Activated CD4-positive, alpha-beta T cell treated with anti-CD3 and anti-CD28 coated beads for 4 hours (primary cell): ENCODE results near the gene COPRS.

Source experiments
- DNase-seq, 2 donors: peaks; one replicate each; pipeline ENCODE4 v3.0.0-alpha.2; 2020

COPRS gene, protein sequence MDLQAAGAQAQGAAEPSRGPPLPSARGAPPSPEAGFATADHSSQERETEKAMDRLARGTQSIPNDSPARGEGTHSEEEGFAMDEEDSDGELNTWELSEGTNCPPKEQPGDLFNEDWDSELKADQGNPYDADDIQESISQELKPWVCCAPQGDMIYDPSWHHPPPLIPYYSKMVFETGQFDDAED

DNA sequence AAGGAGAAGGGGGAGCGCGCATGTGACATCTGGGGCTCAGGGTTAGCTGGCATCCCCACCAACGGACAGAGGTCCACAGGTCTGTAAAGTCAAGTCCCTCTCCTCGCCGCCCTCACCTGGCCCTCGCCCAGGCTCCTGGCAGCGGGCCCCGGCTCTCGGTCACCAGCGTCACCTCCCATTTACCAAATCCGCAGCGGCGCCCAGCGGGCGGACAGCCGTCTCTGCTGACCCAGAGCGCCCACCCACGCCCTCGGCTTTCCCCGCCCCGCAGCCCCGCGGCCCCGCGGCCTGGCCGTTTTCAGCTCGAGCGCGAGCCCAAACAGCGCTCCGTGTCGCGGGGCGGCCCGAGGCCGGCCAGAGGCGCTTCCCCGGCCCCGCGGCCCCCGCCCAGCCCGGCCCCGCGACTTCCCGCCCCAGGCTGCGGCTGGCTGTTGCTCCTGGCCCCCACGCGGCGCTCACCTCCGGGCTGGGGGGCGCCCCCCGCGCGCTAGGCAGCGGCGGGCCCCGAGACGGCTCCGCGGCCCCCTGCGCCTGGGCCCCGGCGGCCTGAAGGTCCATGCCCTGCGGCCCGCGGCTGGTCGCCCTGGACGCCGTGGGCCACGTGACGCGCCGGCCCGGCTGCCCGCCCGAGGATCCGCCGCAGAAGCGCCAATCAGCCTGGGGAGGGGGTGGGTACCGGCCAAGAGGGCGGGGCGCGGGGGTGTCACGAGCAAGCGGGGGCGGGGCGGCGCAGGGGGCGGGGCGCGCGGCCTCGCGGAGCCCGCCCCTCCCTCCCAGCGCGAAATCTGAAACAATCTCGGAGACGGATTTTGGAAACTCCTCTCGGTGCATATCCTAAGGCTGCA is at the start of gene COPRS:
Gene COPRS (minus strand): TSS at position 603 of the 845 bp plus-strand sequence. CDS start 45 bp downstream, at position 558.
- peak; percentile 82 to 88 for DNase-seq

DNA sequence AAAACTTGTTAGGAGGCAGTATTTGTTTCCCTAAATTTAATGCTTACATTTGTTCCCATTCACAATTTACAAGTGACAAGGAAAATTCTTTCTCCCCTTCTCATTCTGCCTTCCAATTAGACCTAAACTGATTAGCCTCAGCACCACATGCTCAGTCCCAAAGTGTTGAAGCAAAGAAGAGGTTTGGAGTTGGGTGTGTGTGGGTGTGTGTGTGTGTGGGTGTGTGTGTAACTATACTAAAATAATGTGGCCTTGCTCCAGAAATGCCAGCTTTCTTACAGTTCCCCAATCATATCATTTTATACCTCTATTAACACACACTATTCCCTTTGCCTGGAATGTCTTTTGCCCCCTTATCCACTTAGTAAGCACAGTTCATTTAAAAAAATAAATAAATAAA is 49.3 kb upstream of the COPRS start:
- no peak for DNase-seq

DNA sequence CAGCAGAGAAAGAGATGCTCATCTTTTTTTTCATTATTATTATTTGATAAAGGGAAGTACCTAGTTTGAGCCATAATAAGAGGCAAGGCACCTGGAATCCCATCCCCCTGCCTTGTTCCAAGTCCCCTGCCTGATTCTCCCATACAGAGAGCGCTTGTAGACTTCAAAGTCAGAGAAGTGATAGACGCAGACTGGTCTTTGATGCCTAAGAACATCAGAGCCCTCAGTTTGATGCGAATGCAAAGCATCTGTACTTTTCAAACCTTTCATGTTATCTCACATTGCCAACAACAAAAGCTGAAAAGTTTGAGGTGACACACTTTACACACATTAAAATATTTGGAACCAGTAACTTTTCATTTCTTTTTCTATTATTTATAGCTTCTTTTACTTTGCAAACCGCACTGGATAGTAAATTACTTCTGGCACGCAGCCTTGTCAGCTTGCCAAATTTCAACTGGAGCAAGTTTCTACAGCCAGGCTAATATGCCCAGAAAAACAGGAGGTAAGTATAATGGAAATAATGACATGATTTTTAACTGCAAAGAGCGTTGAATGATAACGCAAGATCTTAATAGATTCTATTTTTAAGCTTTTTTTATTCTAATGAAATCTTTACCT is 48.4 kb upstream of the COPRS start:
- no peak for DNase-seq

DNA sequence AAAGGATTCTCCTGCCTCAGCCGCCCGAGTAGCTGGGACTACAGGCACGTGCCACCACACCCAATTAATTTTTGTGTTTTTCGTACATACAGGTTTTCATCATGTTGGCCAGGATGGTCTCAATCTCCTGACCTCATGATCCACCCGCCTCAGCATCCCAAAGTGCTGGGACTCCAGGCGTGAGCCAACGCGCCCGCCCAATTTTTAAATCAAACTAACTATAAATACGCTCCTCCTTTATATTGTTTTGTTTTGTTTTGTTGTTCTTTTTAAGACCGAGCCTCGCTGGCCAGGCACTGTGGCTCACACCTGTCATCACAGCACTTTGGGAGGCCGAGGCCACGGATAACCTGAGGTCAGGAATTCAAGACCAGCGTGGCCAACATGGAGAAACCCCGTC is 44.4 kb upstream of the COPRS start:
- no peak for DNase-seq

DNA sequence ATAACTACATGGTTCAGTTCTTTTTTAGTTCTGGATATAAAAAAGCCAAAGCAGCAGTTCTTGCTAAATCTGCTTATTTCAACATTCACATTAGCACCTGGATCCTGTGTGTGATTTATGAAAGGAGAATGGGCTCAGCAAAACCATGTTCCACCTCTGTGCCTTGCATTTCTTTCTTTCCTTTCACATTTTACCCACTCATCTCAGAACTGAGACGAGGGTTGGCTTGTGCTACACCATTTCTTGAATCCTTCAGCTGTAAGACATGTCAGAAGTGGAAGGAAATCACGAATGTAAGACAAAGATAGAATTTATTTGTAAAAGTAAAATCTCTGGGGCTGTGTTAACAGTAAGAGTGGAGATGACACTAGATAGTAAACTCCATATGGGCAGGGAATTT is 43.6 kb upstream of the COPRS start:
- no peak for DNase-seq

DNA sequence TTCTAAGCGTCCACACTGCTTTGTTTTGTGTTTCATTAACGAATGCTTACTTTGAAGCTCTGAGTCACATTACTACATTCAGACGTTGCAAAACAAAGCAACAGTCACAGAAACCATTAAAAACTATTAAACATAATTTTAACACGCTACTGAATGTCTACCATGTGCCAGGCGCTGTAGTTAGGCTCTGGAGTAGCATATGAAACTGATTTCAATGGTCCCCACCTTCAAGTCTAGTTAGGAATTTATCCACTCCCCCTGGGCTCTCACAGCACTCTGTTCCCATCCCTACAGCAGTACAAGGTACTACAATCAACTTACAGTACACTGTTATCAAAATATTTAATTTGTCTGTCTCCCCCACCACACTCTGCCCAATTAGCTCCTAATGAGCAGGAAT is 41.8 kb upstream of the COPRS start:
- no peak for DNase-seq

DNA sequence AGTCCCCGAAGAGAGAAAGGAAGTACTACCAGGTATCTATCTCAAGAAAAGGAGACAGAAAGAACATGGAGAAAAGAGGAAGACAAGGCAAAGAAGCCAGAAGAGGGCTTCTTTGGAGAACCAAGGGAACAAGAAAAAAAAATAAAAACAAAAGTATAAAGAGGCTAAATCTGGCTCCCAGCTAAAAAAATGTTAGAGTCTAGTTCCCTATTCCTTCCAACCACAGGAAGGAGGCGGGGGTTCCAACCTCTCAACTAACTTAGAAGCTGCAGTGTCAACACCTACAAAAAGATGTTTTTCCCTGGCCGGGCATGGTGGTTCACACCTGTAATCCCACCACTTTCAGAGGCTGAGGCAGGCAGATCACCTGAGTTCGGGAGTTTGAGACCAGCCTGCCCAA is 29.1 kb upstream of the COPRS start:
- no peak for DNase-seq

DNA sequence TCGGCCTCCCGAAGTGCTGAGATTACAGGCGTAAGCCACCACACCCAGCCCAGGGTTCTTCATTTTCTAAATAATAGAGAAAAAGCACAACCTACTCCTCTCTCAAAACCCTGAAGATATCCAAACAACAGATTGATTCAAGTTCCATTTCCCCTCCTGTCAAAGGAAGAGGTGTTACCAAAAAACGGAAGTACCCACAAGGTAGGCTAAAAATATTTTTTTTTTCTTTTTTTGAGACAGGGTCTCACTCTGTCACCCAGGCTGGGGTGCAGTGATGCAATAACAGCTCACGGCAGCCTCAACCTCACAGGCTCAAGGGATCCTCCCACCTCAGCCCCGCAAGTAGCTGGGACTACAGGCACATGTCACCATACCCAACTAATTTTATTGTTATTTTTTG is 23.5 kb upstream of the COPRS start:
- no peak for DNase-seq

DNA sequence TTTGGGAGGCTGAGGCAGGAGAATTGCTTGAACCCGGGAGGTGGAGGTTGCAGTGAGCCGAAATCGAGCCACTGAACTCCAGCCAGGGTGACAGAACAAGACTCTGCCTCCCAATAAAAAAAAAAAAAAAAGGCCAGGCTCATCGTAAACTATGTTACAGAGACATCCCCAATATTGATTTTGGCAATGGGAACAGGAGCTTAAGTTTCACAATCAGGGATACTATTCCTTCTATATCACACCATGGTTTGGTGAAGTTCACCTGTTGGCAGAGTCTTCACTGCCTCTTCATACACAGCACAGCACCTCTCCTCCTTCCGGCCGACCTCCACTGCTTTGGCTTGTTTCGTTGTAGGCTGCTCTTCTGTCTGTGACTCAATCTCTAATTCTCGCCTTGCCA is 21.3 kb upstream of the COPRS start:
- no peak for DNase-seq

DNA sequence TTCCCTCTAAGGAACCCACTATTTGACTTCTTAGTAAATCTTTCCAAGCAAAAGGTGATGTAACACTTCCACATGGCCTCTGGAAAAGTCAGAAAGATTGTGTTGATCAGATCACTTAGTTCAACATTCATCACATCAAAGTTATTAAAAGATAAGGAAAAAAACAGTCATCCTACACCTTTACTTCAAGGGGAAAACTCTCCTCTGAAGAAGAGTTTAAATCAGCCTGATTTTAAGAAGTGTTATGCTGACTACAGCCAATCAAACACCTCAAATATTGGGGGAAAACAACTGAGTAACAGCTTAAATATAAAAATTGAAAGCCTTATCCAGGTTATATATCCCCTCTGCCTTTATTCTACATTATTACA is 19.6 kb upstream of the COPRS start:
- DNase-seq, result no peak

DNA sequence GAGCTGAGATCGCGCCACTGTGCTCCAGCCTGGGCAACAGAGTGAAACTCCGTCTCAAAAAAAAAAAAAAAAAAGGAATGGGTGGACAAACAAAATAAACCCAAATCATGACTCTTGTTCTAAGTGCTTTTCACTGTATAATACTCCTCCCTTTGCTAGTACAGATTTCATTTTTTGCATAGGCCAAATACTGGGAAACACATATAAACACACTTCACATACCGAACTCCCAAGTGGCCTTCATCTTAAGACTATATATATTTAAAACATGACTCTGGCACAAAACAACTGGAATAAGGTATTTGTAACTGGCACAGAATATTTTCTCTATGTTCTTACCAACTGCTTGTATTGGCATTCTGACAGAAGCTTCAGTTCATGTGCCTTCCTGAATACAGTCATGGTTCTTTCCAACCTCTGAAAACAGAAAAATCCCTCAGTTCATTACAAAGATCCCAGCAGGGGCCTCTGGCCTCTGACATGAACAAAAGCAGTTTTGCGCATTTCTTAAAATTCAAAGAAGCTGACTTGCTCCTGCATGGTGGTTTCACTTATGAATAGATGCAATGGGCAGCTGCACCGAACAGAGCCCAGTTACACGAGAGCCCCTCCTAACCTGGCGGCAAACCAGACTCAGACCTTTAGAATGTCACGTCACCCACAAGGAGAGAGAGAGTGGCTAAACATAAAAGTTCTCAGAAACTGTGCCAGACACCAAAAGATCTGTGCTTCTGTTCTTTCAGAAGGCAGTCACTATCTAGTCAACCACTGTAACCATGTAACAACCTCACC is 19.1 kb upstream of the COPRS start:
- DNase-seq, result peak; percentile 7 to 8

DNA sequence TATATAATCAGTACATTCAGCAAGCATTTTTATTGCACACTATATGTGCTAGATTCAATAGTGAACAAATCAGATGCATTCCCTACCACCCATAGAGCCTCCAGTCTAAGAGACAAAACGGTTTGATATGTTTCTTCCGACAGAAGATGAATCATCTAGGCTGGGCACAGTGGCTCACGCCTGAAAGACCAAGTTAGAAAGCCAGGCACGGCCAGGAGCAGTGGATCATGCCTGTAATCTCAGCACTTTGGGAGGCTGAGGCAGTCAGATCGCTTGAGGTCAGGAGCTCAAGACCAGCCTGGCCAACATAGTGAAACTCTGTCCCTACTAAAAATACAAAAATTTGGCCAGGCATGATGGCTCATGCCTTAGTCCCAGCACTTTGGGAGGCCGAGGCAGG is 18.3 kb upstream of the COPRS start:
- no peak for DNase-seq

DNA sequence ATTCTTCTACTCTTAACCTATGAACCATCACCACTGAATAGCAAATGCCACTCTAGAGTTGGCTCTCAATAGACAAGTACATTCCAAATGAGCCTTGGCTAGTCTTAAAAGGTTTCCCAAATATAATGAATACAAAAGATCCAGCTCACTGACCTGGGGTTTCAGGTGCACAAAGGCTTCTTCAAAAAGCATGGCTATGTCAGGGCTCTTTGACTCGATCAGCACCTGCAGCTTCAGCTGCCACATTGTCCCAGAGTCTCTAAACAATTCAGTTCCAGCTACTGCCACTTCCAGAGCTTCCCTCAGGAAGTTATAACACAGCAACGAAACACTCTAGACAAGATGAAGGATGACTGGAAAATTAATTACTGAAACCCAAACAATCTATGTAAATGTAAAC is 16.0 kb upstream of the COPRS start:
- DNase-seq, result no peak

DNA sequence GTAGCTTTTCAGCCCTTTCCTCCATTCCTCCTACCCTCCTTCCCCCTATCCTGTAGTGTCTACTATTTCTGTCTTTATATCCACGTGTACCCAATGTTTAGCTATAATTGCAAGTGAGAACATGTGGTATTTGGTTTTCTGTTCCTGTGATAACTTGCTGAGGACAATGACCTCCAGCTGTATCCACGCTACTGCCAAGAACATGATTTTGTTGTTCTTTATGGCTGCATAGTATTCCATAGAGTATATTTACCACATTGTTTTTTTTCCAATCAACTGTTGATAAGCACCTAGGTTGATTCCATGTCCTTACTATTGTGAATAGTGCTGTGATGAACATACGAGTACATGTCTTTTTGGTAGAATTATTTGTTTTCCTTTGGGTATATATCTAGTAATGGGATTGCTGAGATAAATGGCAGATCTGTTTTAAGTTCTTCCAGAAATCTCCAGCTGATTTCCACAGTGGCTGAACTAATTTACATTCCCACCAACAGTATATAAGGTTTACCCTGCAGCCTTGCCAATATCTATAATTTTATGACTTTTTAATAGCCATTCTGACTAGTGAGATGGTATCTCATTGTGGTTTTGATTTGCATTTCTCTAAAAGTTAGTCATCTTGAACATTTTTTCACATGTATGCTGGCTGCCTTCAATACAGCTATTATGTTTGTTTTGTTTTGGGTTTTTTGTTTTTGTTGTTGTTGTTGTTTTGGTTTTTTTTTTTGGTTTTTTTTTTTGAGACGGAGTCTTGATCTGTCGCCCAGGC is 10.9 kb upstream of the COPRS start:
- DNase-seq, result no peak

DNA sequence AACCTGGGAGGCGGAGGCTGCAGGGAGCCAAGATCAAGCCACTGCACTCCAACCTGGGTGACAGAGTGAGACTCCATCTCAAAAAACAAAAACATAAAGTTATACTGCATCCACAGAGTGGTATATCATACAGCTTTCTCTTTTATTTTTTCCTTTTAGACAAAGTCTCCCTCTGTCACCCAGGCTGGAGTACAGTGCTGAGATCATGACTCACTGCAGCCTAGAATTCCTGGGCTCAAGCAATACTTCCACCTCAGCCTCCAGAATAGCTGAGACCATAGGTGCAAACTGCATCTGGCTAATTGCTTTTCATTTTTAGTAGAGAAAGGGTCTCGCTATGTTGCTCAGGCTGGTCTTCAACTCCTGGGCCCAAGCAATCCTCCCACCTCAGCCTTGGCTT is 10.0 kb upstream of the COPRS start:
- no peak for DNase-seq

DNA sequence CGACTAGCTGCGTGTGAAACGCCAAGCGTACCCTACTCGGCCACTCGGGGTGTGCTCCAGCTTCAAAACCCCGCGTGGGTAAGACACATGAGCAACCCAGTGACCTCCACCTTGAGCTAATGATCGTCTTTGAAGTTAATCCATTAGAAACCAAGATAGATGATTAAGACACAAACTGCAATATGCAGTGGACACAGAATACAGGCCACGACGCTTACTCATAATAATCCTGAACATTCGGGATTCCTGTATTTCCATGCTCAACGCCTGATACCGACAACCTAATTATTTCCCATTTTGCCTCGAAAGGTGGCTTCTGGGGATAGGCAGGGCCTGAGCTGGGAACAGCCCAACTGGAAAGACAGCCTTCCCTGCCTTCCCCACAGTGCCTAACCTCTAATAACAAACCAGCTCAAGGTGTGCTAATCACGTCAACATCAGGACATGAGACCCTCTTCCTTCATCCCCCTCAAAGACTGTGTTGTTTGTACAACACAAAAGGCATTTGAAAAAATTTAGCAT is 504 bp upstream of the COPRS start:
- no peak for DNase-seq

DNA sequence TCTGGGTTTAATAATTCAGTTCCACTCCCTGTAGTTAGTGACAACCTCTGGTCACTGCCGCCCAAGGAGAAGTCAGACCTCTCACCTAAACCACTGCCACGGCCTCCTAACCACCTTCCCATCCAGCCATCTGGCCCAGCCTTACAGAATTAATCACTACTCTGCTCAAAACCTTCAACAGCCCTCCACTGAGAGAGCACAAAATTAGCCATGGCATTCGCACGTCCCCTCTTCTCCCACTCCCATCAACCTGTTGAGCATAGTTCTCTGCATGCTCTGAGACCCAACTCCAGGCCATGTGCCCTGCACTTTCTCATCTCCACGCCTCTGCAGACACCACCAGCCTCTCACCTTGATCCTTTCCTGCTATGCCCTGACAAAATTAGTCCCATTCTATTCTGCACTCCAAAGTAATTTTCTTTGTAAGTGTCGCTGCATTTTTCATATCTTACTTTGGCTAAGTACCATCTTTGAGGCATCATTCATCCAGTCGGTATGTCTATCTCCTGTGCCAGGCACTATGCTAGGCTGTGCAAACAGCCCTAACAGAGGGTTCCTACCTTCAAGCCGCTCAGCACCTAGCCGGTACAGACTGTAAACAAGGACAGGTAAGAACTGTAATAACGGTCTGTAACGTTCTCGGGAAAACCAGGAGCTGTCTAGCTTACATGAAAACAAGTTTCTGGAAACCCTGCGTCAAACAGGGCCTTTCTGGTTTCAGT is 963 bp downstream of the COPRS start:
- no peak for DNase-seq

DNA sequence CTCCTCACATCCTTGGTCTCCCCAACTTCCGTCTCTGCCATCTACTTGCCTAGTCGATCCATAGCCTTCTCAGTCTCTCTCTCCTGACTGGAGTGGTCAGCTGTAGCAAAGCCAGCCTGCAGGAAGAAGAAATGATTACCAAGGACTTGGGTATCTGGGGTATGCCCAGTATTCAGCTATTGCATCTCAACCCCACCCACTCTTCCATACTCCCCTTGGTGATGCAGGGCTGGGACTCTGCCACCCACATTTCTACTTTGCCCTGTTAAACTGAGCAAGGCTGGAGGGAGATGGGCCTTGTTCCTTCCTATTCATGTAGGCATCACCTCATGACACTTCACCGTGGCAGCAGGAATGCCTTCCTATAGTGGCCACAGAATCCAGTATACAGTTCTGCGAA is 2.3 kb downstream of the COPRS start:
- DNase-seq, result no peak

DNA sequence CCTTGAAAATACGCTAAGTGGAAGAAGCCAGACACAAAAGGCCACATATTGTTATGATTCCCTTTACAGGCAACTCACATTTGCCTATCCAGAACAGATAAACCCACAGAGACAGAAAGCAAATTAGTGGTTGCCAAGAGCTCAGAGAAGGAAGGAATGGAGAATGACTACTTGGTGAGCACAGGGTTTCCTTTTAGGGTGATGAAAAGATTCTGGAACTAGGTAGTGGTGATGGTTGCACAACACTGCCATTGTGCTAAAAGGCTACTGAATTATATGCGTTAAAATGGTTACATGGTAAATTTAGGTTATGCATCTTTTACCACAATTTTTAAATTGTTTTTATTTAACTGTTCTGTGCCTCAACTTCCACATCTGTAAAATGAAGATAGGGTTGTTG is 4.4 kb downstream of the COPRS start:
- no peak for DNase-seq

DNA sequence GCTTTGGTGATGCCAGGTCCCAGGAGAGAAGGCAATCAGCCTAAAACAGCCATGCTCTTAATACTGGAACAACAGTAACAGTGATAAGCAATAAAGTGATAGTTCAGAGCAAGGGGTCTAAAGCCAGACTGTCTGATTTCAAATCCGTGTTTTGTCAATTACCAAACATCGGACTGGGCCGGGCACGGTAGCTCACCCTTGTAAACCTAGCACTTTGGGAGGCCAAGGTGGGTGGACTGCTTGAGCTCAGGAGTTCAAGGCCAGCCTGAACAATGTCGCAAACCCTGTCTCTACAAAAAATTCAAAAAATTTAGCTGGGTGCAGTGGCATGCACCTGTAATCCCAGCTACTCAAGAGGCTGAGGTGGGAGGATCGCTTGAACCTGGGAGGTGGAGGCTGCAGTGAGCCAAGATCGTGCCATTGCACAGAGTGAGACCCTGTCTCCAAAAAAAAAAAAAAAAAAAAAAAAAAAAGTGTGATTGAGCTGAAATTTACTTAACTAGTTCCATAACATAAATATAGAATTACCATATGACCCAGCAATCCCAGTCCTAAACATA is 5.1 kb downstream of the COPRS start:
- DNase-seq, result no peak

DNA sequence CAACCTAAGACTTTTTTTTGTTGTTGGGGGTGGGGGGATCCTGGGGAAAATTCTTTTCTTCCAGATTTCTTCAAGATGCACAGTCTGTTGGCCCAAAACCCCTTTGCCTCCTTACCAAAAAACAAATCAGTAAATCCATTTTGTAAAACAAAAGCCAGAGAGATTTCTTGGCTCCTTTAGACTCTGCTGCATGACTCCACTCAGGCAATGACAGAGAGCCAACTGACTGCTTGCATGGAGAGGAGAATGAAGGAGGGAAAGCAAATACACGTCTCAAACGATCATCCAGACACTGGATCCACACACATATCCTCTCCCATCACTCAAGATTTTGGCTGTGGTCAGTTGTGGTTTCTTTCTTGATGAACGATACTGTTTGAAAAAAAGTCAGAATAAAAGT is 13.8 kb downstream of the COPRS start:
- DNase-seq, result no peak
